ENCODE measurements around the gene ARIH1. TPM values are rescaled to one million over a fixed set of nuclear protein-coding genes. Genes with fewer than 3 reads are reported as not detected.

ARIH1 gene
- total and polyA plus RNA-seq, 4 donors = 67.6 to 179 (median 108) TPM

DNA sequence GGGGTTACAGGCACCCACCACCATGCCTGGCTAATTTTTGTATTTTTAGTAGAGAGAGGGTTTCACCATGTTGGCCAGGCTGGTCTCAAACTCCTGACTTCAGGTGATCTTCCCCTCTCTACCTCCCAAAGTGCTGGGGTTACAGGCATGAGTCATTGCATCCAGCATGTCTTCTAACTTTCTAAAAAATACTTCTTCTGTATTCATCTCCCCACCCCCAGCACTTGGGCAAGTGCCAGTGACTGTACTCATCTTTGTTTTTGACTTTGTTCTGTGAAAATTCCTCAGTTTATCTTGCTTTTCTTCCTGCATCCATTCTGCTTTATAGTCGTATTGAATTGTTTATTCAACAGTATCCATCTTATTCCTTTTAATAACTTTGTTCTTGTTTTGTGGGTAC is 47.6 kb downstream of the ARIH1 start:
- Histone ChIP-seq H3K4me3 (ENCODE audit: low read depth, low read length) (no peak overlapping the region), H3K27ac (ENCODE audit: low read depth, low read length) (no peak overlapping the region), H3K4me1 (ENCODE audit: control insufficient read depth, insufficient read depth, low read length) (no peaks in the 10 kb centered on the region), H3K9me3 (ENCODE audit: control insufficient read depth, insufficient read depth, low read length) (no peaks in the 10 kb centered on the region), H3K27me3 (ENCODE audit: control insufficient read depth, insufficient read depth, low read length) (no peaks in the 10 kb centered on the region), H3K36me3 (ENCODE audit: control insufficient read depth, insufficient read depth, low read length) (peaks cover 11% of the 10 kb centered on the region)
- no CpG with 5 or more reads among the region's 1 CpG for WGBS (ENCODE audit: insufficient coverage)
- no peak for DNase-seq (ENCODE audit: low read depth in 4 of 6, low spot score in 6 of 6)

DNA sequence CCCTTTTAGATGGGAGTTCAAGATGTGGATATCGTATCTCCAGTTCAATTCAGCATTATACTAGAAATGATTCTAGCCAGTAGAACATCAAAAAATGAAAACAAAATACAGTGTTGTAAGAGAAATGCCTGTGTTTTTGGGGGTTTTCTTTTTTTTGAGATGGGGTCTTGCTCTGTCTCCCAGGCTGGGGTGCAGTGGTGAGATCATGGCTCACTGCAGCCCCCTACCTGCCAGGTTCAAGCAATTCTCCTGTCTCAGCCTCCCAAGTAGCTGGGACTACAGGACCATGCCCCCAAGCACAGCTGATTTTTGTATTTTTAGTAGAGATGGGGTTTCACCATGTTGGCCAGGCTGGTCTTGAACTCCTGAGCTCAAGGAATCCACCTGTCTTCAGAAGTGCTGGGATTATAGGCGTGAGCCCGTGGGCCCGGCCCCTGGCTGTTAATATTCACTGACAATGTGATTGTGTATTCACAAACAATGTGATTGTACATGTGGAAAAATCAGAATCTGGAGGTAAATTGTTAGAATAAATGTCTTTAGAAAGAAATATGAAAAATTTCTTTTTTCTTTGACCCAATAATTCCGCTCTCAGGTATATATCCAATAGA is 59.0 kb downstream of the ARIH1 start:
- Histone ChIP-seq H3K27ac (ENCODE audit: low read depth, low read length) (no peak overlapping the region), H3K4me1 (ENCODE audit: control insufficient read depth, insufficient read depth, low read length) (peaks cover 3% of the 10 kb centered on the region), H3K27me3 (ENCODE audit: control insufficient read depth, insufficient read depth, low read length) (no peaks in the 10 kb centered on the region), H3K4me3 (ENCODE audit: low read depth, low read length) (no peak overlapping the region), H3K9me3 (ENCODE audit: control insufficient read depth, insufficient read depth, low read length) (no peaks in the 10 kb centered on the region), H3K36me3 (ENCODE audit: control insufficient read depth, insufficient read depth, low read length) (peaks cover 2% of the 10 kb centered on the region)
- DNase-seq (ENCODE audit: low read depth in 4 of 6, low spot score in 6 of 6) = no peak
- 100% methylated on average over 2 of the region's 5 CpGs for WGBS (ENCODE audit: insufficient coverage)

DNA sequence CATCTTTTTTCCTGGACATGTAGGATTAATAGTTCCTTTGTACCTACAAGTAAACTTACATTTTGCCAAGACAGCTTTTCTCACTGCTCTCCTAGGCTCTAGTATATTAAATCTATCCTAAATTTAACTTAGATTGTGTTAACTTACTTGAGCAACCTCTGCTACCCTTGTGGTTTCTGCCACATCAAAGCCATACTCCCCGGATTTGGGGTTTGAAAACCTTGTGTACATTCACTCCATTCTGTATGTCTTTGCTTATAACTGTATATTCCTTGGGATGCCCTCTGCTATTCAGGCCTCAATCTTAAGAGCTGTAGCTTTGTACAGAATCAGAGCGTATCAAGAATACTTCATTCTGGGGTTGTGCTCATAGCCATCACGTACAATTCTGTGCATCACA is 60.4 kb downstream of the ARIH1 start:
- no peak for DNase-seq (ENCODE audit: low read depth in 4 of 6, low spot score in 6 of 6)

DNA sequence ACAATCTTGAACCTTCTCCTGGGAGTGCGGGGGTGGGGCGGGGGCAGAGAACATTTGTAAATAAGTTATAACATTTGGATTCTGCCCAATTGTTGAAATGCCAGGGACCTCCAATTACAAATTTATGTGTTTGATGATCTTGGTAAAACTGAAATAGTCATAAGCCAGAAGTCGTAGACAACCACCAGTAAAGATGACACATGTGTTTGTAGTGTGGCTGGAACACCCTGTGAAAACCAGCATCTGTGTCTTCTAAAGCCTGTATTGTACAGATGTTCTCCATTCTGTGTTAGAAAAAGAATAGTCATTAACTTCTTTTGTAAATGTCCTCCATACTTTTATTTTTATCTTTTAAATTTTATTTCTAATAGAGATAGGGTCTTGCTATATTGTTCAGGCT is 61.8 kb downstream of the ARIH1 start:
- DNase-seq (ENCODE audit: low read depth in 4 of 6, low spot score in 6 of 6) = no peak
- 93% methylated on average over 2 of the region's 3 CpGs for WGBS (ENCODE audit: insufficient coverage)
- H3K9me3 ChIP-seq (ENCODE audit: control insufficient read depth, insufficient read depth, low read length) = no peaks in the 10 kb centered on the region
- H3K36me3 ChIP-seq (ENCODE audit: control insufficient read depth, insufficient read depth, low read length) = no peaks in the 10 kb centered on the region
- no peak overlapping the region for H3K27ac ChIP-seq (ENCODE audit: low read depth, low read length)
- peaks cover 3% of the 10 kb centered on the region for H3K4me1 ChIP-seq (ENCODE audit: control insufficient read depth, insufficient read depth, low read length)
- H3K27me3 ChIP-seq (ENCODE audit: control insufficient read depth, insufficient read depth, low read length) = no peaks in the 10 kb centered on the region
- H3K4me3 ChIP-seq (ENCODE audit: low read depth, low read length) = no peak overlapping the region

More for the DNA sequence above, 60.4 kb downstream of the ARIH1 start:
- Histone ChIP-seq H3K36me3 (ENCODE audit: control insufficient read depth, insufficient read depth, low read length) (no peaks in the 10 kb centered on the region), H3K27ac (ENCODE audit: low read depth, low read length) (no peak overlapping the region), H3K4me3 (ENCODE audit: low read depth, low read length) (no peak overlapping the region), H3K4me1 (ENCODE audit: control insufficient read depth, insufficient read depth, low read length) (peaks cover 3% of the 10 kb centered on the region), H3K27me3 (ENCODE audit: control insufficient read depth, insufficient read depth, low read length) (no peaks in the 10 kb centered on the region), H3K9me3 (ENCODE audit: control insufficient read depth, insufficient read depth, low read length) (no peaks in the 10 kb centered on the region)
- no CpG with 5 or more reads among the region's 3 CpGs for WGBS (ENCODE audit: insufficient coverage)

DNA sequence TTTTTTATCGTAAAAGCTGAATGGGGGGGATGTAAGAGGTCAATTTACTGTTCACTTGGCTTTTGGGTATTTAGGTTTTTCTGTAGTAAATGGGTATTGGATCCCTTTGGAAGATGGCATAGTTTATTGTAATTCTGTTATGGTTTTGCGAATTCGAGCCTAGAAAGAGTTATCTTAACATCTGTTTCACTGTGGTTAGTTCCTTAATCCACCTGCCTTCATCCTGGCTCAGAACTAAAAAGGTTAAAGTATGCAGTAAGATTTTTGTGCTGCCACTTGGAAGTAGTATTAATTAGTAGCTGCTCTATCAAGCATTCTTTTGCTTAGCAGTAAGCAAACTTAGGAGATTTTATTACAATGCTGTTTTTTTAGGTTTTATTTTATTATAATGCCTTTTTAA is 62.4 kb downstream of the ARIH1 start:
- no peaks in the 10 kb centered on the region for H3K9me3 ChIP-seq (ENCODE audit: control insufficient read depth, insufficient read depth, low read length)
- H3K27me3 ChIP-seq (ENCODE audit: control insufficient read depth, insufficient read depth, low read length) = no peaks in the 10 kb centered on the region
- WGBS (ENCODE audit: insufficient coverage) = no CpG with 5 or more reads among the region's 3 CpGs
- no peak overlapping the region for H3K27ac ChIP-seq (ENCODE audit: low read depth, low read length)
- peaks cover 3% of the 10 kb centered on the region for H3K4me1 ChIP-seq (ENCODE audit: control insufficient read depth, insufficient read depth, low read length)
- DNase-seq (ENCODE audit: low read depth in 4 of 6, low spot score in 6 of 6) = no peak
- no peak overlapping the region for H3K4me3 ChIP-seq (ENCODE audit: low read depth, low read length)
- H3K36me3 ChIP-seq (ENCODE audit: control insufficient read depth, insufficient read depth, low read length) = no peaks in the 10 kb centered on the region

DNA sequence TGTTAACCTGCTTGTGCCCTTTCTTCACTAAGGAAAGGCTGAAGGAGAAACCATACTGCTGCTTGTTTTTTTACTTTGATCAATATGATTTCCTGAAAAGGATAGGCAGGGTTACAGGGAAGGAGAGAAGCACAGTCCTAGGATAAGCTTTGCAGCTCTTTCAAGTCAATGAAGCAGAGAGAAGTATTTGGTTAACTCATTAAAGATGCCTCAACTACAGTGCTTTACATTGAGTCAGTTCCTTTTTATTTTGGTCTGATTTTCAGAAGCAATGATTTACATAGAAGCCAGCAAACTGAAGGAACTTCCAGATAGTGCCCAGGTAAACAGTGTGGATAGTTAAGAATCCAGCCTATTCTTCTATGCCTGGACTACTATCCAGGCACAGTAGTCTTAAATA is 64.8 kb downstream of the ARIH1 start:
- peaks cover 3% of the 10 kb centered on the region for H3K4me1 ChIP-seq (ENCODE audit: control insufficient read depth, insufficient read depth, low read length)
- H3K4me3 ChIP-seq (ENCODE audit: low read depth, low read length) = no peak overlapping the region
- no peak overlapping the region for H3K27ac ChIP-seq (ENCODE audit: low read depth, low read length)
- no peaks in the 10 kb centered on the region for H3K27me3 ChIP-seq (ENCODE audit: control insufficient read depth, insufficient read depth, low read length)
- H3K36me3 ChIP-seq (ENCODE audit: control insufficient read depth, insufficient read depth, low read length) = no peaks in the 10 kb centered on the region
- no peaks in the 10 kb centered on the region for H3K9me3 ChIP-seq (ENCODE audit: control insufficient read depth, insufficient read depth, low read length)
- no peak for DNase-seq (ENCODE audit: low read depth in 4 of 6, low spot score in 6 of 6)

DNA sequence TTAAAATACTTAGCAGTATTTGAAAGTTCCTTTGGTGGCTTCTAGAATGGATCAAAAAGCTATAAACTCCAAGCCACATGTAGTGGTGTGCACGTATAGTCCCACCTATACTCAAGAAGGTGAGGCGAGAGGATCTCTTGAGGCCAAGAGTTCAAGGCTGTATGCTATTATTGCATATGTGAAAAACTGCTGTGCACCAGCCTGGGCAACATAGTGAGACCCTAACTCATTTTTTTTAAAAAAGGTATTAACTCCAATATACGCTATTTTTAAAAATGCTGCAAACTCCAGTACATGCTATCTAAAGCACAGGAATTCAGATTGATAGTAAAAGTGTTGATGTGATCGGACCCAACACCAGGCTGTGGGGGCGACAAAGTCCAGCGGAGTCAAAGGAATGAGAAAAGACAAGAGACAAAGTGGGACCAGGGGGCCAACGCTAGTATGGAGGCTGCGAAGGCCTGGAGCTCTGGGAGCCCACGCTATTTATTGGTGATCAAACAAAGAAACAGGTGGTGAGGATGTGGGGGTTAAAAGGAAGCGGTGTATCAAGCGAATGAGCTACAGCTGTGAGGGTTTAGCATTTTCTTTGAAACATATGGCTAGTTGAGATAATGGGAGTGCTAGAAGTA is 66.6 kb downstream of the ARIH1 start:
- Histone ChIP-seq H3K9me3 (ENCODE audit: control insufficient read depth, insufficient read depth, low read length) (no peaks in the 10 kb centered on the region), H3K27me3 (ENCODE audit: control insufficient read depth, insufficient read depth, low read length) (no peaks in the 10 kb centered on the region), H3K4me3 (ENCODE audit: low read depth, low read length) (no peak overlapping the region), H3K36me3 (ENCODE audit: control insufficient read depth, insufficient read depth, low read length) (no peaks in the 10 kb centered on the region), H3K27ac (ENCODE audit: low read depth, low read length) (no peak overlapping the region), H3K4me1 (ENCODE audit: control insufficient read depth, insufficient read depth, low read length) (peaks cover 3% of the 10 kb centered on the region)
- WGBS (ENCODE audit: insufficient coverage) = 98% methylated on average over 8 of the region's 11 CpGs
- DNase-seq (ENCODE audit: low read depth in 4 of 6, low spot score in 6 of 6) = no peak

DNA sequence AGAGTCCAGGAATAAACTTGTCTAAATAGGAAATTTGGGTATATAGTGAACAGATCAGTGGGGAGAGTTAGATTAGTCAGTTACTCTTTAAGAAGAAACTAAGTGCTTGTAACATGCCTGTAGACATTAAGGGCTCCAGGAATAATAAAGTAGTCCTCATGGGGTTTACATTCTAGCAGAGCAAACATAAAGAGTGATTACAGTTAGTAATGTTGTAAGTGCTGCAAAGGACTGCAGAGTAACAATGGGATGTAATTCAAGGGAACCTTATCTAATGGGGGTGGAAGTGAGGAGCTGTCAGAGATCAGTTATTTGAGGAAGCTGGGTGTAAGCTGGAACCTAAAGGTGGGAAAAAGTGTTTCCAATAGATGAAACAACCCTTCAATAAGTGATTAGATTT is 67.5 kb downstream of the ARIH1 start:
- Histone ChIP-seq H3K4me3 (ENCODE audit: low read depth, low read length) (no peak overlapping the region), H3K36me3 (ENCODE audit: control insufficient read depth, insufficient read depth, low read length) (peaks cover 2% of the 10 kb centered on the region), H3K9me3 (ENCODE audit: control insufficient read depth, insufficient read depth, low read length) (no peaks in the 10 kb centered on the region), H3K27me3 (ENCODE audit: control insufficient read depth, insufficient read depth, low read length) (no peaks in the 10 kb centered on the region), H3K4me1 (ENCODE audit: control insufficient read depth, insufficient read depth, low read length) (peaks cover 3% of the 10 kb centered on the region), H3K27ac (ENCODE audit: low read depth, low read length) (no peak overlapping the region)
- peak in 1 of 6 donors; percentile 73 for DNase-seq (ENCODE audit: low read depth in 4 of 6, low spot score in 6 of 6)

DNA sequence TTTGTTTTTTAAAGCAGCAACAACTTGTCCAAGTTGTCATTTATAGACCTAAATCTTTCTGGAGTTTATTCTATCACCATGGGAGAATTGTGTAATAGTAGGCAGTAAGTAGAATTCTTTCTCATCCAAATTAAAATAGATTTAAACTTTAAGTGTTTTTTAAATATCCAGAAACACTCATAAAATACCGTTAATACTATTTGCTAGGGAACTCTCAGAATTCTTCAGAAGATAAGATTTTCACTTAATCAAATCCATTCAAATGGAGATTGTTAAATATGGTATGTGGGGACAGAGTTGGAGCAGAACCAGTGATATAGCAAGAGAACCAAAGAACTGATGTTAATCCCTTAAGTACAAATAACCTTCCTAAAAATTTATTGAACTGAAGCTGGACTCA is 71.0 kb downstream of the ARIH1 start:
- DNase-seq (ENCODE audit: low read depth in 4 of 6, low spot score in 6 of 6) = no peak
- WGBS (ENCODE audit: insufficient coverage) = no CpG with 5 or more reads among the region's 1 CpG
- no peak overlapping the region for H3K4me3 ChIP-seq (ENCODE audit: low read depth, low read length)
- no peaks in the 10 kb centered on the region for H3K27me3 ChIP-seq (ENCODE audit: control insufficient read depth, insufficient read depth, low read length)
- H3K36me3 ChIP-seq (ENCODE audit: control insufficient read depth, insufficient read depth, low read length) = peaks cover 6% of the 10 kb centered on the region
- no peaks in the 10 kb centered on the region for H3K9me3 ChIP-seq (ENCODE audit: control insufficient read depth, insufficient read depth, low read length)
- no peaks in the 10 kb centered on the region for H3K4me1 ChIP-seq (ENCODE audit: control insufficient read depth, insufficient read depth, low read length)
- H3K27ac ChIP-seq (ENCODE audit: low read depth, low read length) = no peak overlapping the region
